NOMO-1 (cell line): ENCODE results near the gene DSCAM.

ENCODE experiments used
- DNase-seq, 2 experiments: peaks; one replicate each; lab custom pipeline; 2025; ENCODE audit not compliant: unreplicated experiment in 2 of 2; lab: John Stamatoyannopoulos, UW

The DSCAM gene

GRCh38 chr21:39968010-39968409, 878.9 kb downstream of the DSCAM start:
- DNase-seq = no peak

- DNase-seq = no peak
Observed at GRCh38 chr21:39966786-39967185, 880.2 kb downstream of the DSCAM start.

- no peak for DNase-seq
Observed at GRCh38 chr21:39965026-39965425, 881.9 kb downstream of the DSCAM start.

- no peak for DNase-seq
Observed at GRCh38 chr21:39961251-39961650, 885.7 kb downstream of the DSCAM start.
